NCI-H1092 (cell line): ENCODE data around the gene IL34.
"Not testable (repeated sequence)": the region's sequence is repeated elsewhere in the genome, so short reads cannot be mapped to it uniquely, and the experiment has no call there.

Experiments
- DNase-seq: peaks from one replicate; lab custom pipeline; 2025; lab: John Stamatoyannopoulos, UW

Gene IL34

GRCh38 chr16:70646260-70647241 is at the start of gene IL34:
Gene IL34 (plus strand): TSS chr16:70646559. CDS start chr16:70646948, 389 bp downstream.
- peak; percentile 26 for DNase-seq

- no peak for DNase-seq
Measured at GRCh38 chr16:70597135-70597835, 49.1 kb upstream of the IL34 start.

- DNase-seq, result no peak
Measured at GRCh38 chr16:70598937-70599503, 47.3 kb upstream of the IL34 start.

GRCh38 chr16:70600730-70601129 is 45.6 kb upstream of the IL34 start:
- no peak for DNase-seq

- DNase-seq, result no peak
Measured at GRCh38 chr16:70601576-70602575, 44.5 kb upstream of the IL34 start.

- DNase-seq, result no peak
Measured at GRCh38 chr16:70602831-70603230, 43.5 kb upstream of the IL34 start.

GRCh38 chr16:70604407-70605282 is 41.7 kb upstream of the IL34 start:
- no peak for DNase-seq

GRCh38 chr16:70605283-70605657 is 41.1 kb upstream of the IL34 start:
- no peak for DNase-seq

- DNase-seq, result no peak
Measured at GRCh38 chr16:70608521-70608920, 37.8 kb upstream of the IL34 start.

- no peak for DNase-seq
Measured at GRCh38 chr16:70610273-70611223, 35.8 kb upstream of the IL34 start.

GRCh38 chr16:70611224-70611598 is 35.1 kb upstream of the IL34 start:
- no peak for DNase-seq

- DNase-seq, result no peak
Measured at GRCh38 chr16:70611785-70612303, 34.5 kb upstream of the IL34 start.

- DNase-seq, result no peak
Measured at GRCh38 chr16:70612931-70613330, 33.4 kb upstream of the IL34 start.

GRCh38 chr16:70614208-70614951 is 32.0 kb upstream of the IL34 start:
- no peak for DNase-seq

GRCh38 chr16:70615945-70616344 is 30.4 kb upstream of the IL34 start:
- no peak for DNase-seq

GRCh38 chr16:70621864-70622263 is 24.5 kb upstream of the IL34 start:
- DNase-seq, result not testable (repeated sequence)

- DNase-seq, result no peak
Measured at GRCh38 chr16:70627696-70628095, 18.7 kb upstream of the IL34 start.

GRCh38 chr16:70630960-70631745 is 15.2 kb upstream of the IL34 start:
- no peak for DNase-seq
